MCF 10A (cell line): ENCODE results near the gene NCKAP1. TPM values are rescaled to one million over a fixed set of nuclear protein-coding genes. Genes with fewer than 3 reads are reported as not detected.

Experiments used
- BruUV-seq: library from RNA; stranded (reverse); fragments of 400-500 nt; replicated peaks from 2 replicates; lab custom pipeline; 2021; lab: Mats Ljungman, UMichigan
- CTCF ChIA-PET: fragments of 300-600 bp; sonication (Branson Sonifier 250); formaldehyde crosslinking; extraction: SDS; loops from one replicate; lab custom pipeline; 2021; ENCODE audit warnings: antibody characterized with exemption, inconsistent platforms; lab: Yijun Ruan, JAX
- POLR2A ChIA-PET: fragments of 300-600, 350-650 bp; sonication (Branson Sonifier 250); formaldehyde crosslinking; extraction: SDS; loops from one replicate; lab custom pipeline; 2020; ENCODE audit warnings: antibody characterized with exemption, inconsistent platforms; lab: Yijun Ruan, JAX
- DNase-seq: peaks from one replicate; pipeline ENCODE4 v3.0.0-alpha.2; 2018; ENCODE audit not compliant: unreplicated experiment
- H3K27ac Mint-ChIP-seq: one replicate; pipeline ENCODE4 v1.8.0; 2022; ENCODE audit warnings: mild to moderate bottlenecking, low read depth, mixed read lengths; ENCODE audit not compliant: unreplicated experiment
- H3K27me3 Mint-ChIP-seq: one replicate; pipeline ENCODE4 v1.8.0; 2022; ENCODE audit warnings: mixed read lengths; ENCODE audit not compliant: insufficient read depth, unreplicated experiment
- H3K36me3 Mint-ChIP-seq: one replicate; pipeline ENCODE4 v1.8.0; 2022; ENCODE audit warnings: mild to moderate bottlenecking, moderate library complexity, mixed read lengths; ENCODE audit not compliant: insufficient read depth, unreplicated experiment
- H3K4me1 Mint-ChIP-seq: one replicate; pipeline ENCODE4 v1.8.0; 2022; ENCODE audit warnings: mixed read lengths; ENCODE audit not compliant: insufficient read depth, unreplicated experiment
- H3K4me3 Mint-ChIP-seq: one replicate; pipeline ENCODE4 v1.8.0; 2022; ENCODE audit warnings: mild to moderate bottlenecking, moderate library complexity, mixed read lengths; ENCODE audit not compliant: unreplicated experiment
- H3K9me3 Mint-ChIP-seq: one replicate; pipeline ENCODE4 v1.8.0; 2022; ENCODE audit warnings: mixed read lengths; ENCODE audit not compliant: unreplicated experiment
- intact Hi-C: fragments of 100-400 bp; cut with micrococcal nuclease; formaldehyde crosslinking; loops from 2 replicates; pipeline ENCODE4 v1.14.1; 2022
- total RNA-seq: library from RNA; stranded (reverse); gene quantifications from 2 replicates; pipeline ENCODE4 v1.2.3, GENCODE V29; 2022
- TF ChIP-seq, protein P1 (sequence below): fragments of 200-600 bp; IDR thresholded peaks from one replicate; pipeline ENCODE4 v1.8.0; 2022; ENCODE audit warnings: antibody characterized with exemption, mild to moderate bottlenecking; ENCODE audit not compliant: unreplicated experiment

The NCKAP1 gene
- total RNA-seq, 1 experiment from 2014 or later: 160 TPM

DNA sequence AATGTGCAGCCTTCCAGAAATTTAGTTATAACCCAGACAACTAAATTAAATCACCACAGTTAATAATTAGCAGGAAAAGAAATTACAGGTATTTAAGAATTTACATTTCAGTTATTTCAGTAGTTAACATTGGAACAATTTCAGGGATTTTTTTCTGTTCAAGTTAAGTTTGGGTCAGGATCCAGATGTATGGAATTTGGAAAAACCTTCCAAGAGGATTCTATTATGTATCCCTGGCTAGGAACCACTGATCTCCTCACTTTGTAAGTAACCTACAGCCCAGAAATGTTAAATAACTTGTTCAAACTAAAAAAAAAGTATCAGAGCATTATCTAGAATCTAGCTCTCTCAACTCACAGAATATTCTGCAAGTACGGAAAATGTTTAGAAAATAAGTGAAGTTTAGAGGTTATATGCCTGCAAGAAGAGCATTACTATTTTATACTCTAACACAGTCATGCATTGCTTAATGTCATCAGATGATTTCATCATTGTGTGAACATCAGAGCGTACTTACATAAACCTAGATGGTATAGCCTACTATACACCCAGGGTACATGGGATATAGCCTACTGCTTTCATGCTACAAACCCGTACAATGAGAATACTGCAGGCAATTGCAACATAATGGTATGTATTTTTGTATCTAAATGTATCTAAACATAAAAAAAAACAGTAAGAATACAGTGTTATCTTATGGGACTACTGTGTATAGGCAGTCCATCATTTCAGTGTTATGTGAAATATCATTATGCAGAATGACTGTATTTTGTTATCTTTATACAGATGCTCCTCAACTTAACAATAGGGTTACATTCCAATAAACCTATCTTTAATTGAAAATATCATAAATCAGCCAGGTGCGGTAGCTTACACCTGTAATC lies 6.1 kb downstream of the NCKAP1 start:
- peak; percentile 75 for DNase-seq
- intact Hi-C loops: no loop called here
- no TSS peak for BruUV-seq
- no peaks in the 10 kb centered on the region for H3K9me3 Mint-ChIP-seq
- TF ChIP-seq, protein P1, sequence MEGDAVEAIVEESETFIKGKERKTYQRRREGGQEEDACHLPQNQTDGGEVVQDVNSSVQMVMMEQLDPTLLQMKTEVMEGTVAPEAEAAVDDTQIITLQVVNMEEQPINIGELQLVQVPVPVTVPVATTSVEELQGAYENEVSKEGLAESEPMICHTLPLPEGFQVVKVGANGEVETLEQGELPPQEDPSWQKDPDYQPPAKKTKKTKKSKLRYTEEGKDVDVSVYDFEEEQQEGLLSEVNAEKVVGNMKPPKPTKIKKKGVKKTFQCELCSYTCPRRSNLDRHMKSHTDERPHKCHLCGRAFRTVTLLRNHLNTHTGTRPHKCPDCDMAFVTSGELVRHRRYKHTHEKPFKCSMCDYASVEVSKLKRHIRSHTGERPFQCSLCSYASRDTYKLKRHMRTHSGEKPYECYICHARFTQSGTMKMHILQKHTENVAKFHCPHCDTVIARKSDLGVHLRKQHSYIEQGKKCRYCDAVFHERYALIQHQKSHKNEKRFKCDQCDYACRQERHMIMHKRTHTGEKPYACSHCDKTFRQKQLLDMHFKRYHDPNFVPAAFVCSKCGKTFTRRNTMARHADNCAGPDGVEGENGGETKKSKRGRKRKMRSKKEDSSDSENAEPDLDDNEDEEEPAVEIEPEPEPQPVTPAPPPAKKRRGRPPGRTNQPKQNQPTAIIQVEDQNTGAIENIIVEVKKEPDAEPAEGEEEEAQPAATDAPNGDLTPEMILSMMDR: no peak
- no peaks in the 10 kb centered on the region for H3K27me3 Mint-ChIP-seq
- H3K4me1 Mint-ChIP-seq: peaks cover 58% of the 10 kb centered on the region
- ChIA-PET POLR2A (interaction anchor here (0.9 to 3.3 kb wide), 8 partner anchors 9 to 93 kb away, joined by 4 to 15 read pairs (median 7); partner anchors contain the start of genes DUSP19 and NUP35), CTCF (interaction anchor here (0.6 to 1.4 kb wide), 4 partner anchors 9 to 847 kb away, joined by 3 to 4 read pairs (median 3); no protein-coding TSS in a partner anchor)
- peak overlapping the region; percentile 35 for H3K4me3 Mint-ChIP-seq
- peak overlapping the region; percentile 73 for H3K27ac Mint-ChIP-seq
- no peaks in the 10 kb centered on the region for H3K36me3 Mint-ChIP-seq

DNA sequence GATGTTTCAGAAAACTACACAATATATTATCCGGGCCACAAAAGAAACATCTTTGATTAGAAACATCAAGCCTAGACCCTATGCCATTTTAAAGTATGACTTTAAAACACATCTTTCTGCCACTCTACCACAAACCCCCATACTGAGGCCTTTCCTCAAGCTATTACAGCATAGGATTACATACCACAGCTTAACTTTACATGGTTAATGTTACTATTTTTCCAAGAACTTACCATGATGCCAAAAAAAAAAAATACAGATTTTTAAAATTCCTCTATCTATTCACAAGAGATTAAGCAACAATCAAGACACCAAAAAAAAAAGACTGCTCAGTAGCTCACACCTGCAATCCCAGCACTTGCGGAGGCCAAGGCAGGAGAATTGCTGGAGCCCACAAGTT lies 9.0 kb downstream of the NCKAP1 start:
- H3K36me3 Mint-ChIP-seq: no peaks in the 10 kb centered on the region

DNA sequence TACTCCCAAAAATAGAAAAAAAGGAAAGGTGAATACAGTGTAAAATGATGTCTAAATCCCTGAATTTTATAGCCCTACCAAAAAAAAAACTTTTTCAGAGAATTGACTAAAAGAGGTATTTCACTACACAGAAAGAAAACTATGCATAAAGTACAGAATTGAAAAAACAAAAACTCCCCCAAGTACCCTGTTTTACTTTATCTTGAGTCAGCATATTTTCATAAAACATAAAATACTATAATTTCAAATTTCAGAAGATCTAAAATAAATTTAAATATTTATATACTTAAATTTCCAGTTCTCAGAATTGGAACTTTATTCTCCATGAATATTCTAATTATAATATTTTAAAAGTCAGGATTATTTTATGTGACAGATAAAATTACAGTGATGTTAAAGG lies 10.1 kb downstream of the NCKAP1 start:
- Mint-ChIP-seq H3K9me3 (no peaks in the 10 kb centered on the region), H3K4me1 (peaks cover 48% of the 10 kb centered on the region), H3K27me3 (no peaks in the 10 kb centered on the region), H3K36me3 (no peaks in the 10 kb centered on the region), H3K27ac (no peak overlapping the region), H3K4me3 (no peak overlapping the region)
- DNase-seq: no peak
- CTCF ChIA-PET: no interaction called here
- intact Hi-C loops: no loop called here
- POLR2A ChIA-PET: no interaction called here
- BruUV-seq: no TSS peak
- TF ChIP-seq, protein P1: no peak

More for the DNA sequence above, 9.0 kb downstream of the NCKAP1 start:
- intact Hi-C loops: no loop called here
- no peaks in the 10 kb centered on the region for H3K9me3 Mint-ChIP-seq
- H3K4me3 Mint-ChIP-seq: no peak overlapping the region
- DNase-seq: no peak
- ChIA-PET POLR2A (interaction anchor here (0.8 to 1.2 kb wide), 3 partner anchors 18 to 49 kb away, joined by 3 to 4 read pairs (median 4); partner anchors contain the start of gene DUSP19), CTCF (interaction anchor here (0.6 to 0.9 kb wide), 2 partner anchors 11 to 49 kb away, joined by 3 read pairs; no protein-coding TSS in a partner anchor)
- TF ChIP-seq, protein P1: no peak
- peaks cover 57% of the 10 kb centered on the region for H3K4me1 Mint-ChIP-seq
- H3K27ac Mint-ChIP-seq: peak overlapping the region; percentile 57
- no peaks in the 10 kb centered on the region for H3K27me3 Mint-ChIP-seq
- no TSS peak for BruUV-seq

DNA sequence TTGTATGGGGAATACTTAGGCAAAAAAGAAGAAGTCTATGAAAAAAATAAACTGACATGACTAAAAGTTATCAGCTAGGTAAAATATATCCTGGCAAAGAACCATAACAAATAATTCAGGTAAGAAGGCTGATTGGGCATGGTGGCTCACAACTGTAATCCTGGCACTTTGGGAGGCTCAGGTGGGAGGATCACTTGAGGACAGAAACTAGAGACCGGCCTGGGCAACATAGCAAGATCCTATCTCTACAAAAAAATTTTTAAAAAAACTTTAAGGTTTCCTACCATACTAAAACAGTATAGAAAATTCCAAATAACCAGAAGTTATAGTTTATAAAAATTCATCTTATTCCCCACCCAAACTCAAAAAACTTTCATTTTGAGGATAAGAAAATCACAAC lies 10.8 kb downstream of the NCKAP1 start:
- Mint-ChIP-seq H3K9me3 (no peaks in the 10 kb centered on the region), H3K27ac (no peak overlapping the region), H3K4me3 (no peak overlapping the region), H3K4me1 (peaks cover 43% of the 10 kb centered on the region), H3K27me3 (no peaks in the 10 kb centered on the region), H3K36me3 (peaks cover 6% of the 10 kb centered on the region)
- no TSS peak for BruUV-seq
- no peak for DNase-seq
- ChIA-PET CTCF (interaction anchor here (0.6 to 1.3 kb wide), 2 partner anchors 17 to 351 kb away, joined by 3 to 5 read pairs; no protein-coding TSS in a partner anchor), POLR2A (interaction anchor here (1.1 to 4.6 kb wide), 2 partner anchors 9 to 51 kb away, joined by 5 to 33 read pairs; partner anchors contain the start of genes DUSP19 and NCKAP1)
- TF ChIP-seq, protein P1: no peak
- intact Hi-C loops: no loop called here
